ENCODE measurements around the gene ZNF428. TPM values are rescaled to one million over a fixed set of nuclear protein-coding genes. Genes with fewer than 3 reads are reported as not detected.

ZNF428 gene
- total and polyA plus RNA-seq, 10 donors, result 19.9 to 54.7 (median 27.7) TPM

DNA sequence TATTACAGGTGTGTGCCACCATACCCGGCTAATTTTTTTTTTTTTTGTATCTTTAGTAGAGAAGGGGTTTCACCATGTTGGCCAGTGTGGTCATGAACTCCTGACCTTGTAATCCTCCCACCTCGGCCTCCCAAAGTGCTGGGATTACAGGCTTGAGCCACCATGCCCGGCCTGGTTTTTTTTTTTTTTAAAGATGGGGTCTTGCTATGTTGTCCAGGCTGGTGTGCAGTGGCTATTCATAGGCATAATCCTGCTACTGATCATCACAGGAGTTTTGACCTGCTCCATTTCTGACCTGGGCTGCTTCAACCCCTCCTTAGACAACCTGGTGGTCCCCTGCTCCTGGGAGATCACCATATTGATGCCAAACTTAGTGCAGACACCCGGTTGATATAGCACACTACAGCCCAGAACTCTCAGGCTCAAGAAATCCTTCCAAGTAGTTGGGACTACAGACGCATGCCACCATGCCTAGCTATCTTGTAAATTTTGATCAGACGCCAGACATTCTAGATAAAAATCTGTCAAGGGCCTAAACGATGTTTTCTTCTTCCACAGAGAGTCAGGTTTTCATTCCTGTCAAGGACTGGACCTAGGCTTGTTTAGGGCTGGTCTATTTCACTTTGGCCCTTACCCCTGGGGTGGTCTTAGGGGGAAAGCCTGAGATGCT is 41.0 kb upstream of the ZNF428 start:
- Histone ChIP-seq H3K27me3 (replicated peaks in 1 of 7) (no peaks in the 10 kb centered on the region), H3K36me3 (peaks cover 0 to 98% (median 21%) of the 10 kb centered on the region in 6 donors), H3K4me3 (no peak overlapping the region), H3K9me3 (peaks cover 0 to 17% (median 9%) of the 10 kb centered on the region in 8 donors), H3K27ac (no peak overlapping the region), H3K4me1 (peaks cover 3 to 26% (median 12%) of the 10 kb centered on the region in 6 donors)
- 85 to 93% (median 89%) methylated on average over 7 of the region's 7 CpGs for WGBS, 5 donors
- TF ChIP-seq CTCF (IDR thresholded peaks at IDR 0.05 in 8 of 11, conservative IDR thresholded peaks at IDR 0.05 in 3 of 11), result no peak
- TF ChIP-seq POLR2AphosphoS5 (IDR thresholded peaks at IDR 0.05), result no peak
- TF ChIP-seq POLR2A (IDR thresholded peaks at IDR 0.05), result no peak
- no peak for DNase-seq
- intact Hi-C loops (cut with DNase I; ENCODE audit: low total_unique reads), result no loop called here

DNA sequence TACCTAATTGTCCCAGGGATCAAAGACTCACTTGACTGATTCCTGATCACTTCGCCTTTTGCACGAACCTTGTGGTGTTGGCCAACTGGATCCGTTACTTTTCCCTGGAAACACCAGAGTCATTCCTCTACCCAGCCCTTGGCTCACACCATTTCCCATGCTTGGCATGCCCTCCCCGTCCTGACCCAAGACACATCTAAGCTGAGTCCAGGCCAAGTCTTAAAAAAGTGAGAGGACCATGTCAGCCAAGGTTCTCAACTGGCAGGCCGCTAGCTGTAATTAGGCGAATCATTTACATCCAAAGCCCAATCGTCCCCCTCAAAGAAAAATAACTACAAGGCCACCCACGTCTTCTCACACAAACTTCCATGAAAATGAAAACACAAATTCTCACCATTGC is 39.1 kb upstream of the ZNF428 start:
- WGBS, 5 donors, result 92 to 99% (median 95%) methylated on average over 8 of the region's 8 CpGs
- peaks cover 0 to 7% (median 0%) of the 10 kb centered on the region in 6 donors for H3K4me1 ChIP-seq
- H3K9me3 ChIP-seq, result peaks cover 0 to 17% (median 9%) of the 10 kb centered on the region in 8 donors
- H3K36me3 ChIP-seq, result peaks cover 0 to 98% (median 31%) of the 10 kb centered on the region in 6 donors
- intact Hi-C loops (cut with DNase I; ENCODE audit: low total_unique reads), result no loop called here
- no peaks in the 10 kb centered on the region for H3K27me3 ChIP-seq (replicated peaks in 1 of 7)
- no peak overlapping the region for H3K27ac ChIP-seq
- TF ChIP-seq POLR2AphosphoS5 (IDR thresholded peaks at IDR 0.05) (no peak), POLR2A (IDR thresholded peaks at IDR 0.05) (no peak), CTCF (IDR thresholded peaks at IDR 0.05 in 8 of 11, conservative IDR thresholded peaks at IDR 0.05 in 3 of 11) (no peak)
- DNase-seq, result no peak
- H3K4me3 ChIP-seq, result no peak overlapping the region

GRCh38 chr19:43658001-43658400 is 38.6 kb upstream of the ZNF428 start:
- intact Hi-C loops (cut with DNase I; ENCODE audit: low total_unique reads), result no loop called here
- no peak for DNase-seq
- no peaks in the 10 kb centered on the region for H3K27me3 ChIP-seq (replicated peaks in 1 of 7)
- H3K4me3 ChIP-seq, result no peak overlapping the region
- H3K9me3 ChIP-seq, result peaks cover 0 to 17% (median 9%) of the 10 kb centered on the region in 8 donors
- H3K4me1 ChIP-seq, result peaks cover 0 to 2% (median 0%) of the 10 kb centered on the region in 6 donors
- peaks cover 0 to 98% (median 32%) of the 10 kb centered on the region in 6 donors for H3K36me3 ChIP-seq
- no peak for TF ChIP-seq POLR2A (IDR thresholded peaks at IDR 0.05)
- no peak for TF ChIP-seq POLR2AphosphoS5 (IDR thresholded peaks at IDR 0.05)
- no peak for TF ChIP-seq CTCF (IDR thresholded peaks at IDR 0.05 in 8 of 11, conservative IDR thresholded peaks at IDR 0.05 in 3 of 11)
- H3K27ac ChIP-seq, result no peak overlapping the region
- whole genome bisulfite sequencing, 5 donors, result 82 to 100% (median 90%) methylated on average over 2 of the region's 2 CpGs

- WGBS, 5 donors, result 84 to 96% (median 92%) methylated on average over 6 of the region's 6 CpGs
These were observed 37.0 kb upstream of the ZNF428 start for GRCh38 chr19:43656436-43656835.

More at GRCh38 chr19:43656436-43656835, 37.0 kb upstream of the ZNF428 start:
- H3K4me3 ChIP-seq, result no peak overlapping the region
- H3K36me3 ChIP-seq, result peaks cover 0 to 98% (median 35%) of the 10 kb centered on the region in 6 donors
- no peak for TF ChIP-seq POLR2A (IDR thresholded peaks at IDR 0.05)
- TF ChIP-seq CTCF (IDR thresholded peaks at IDR 0.05 in 8 of 11, conservative IDR thresholded peaks at IDR 0.05 in 3 of 11), result no peak
- TF ChIP-seq POLR2AphosphoS5 (IDR thresholded peaks at IDR 0.05), result no peak
- peaks cover 0 to 11% (median 5%) of the 10 kb centered on the region in 6 donors for H3K4me1 ChIP-seq
- DNase-seq, result no peak
- H3K27me3 ChIP-seq (replicated peaks in 1 of 7), result no peaks in the 10 kb centered on the region
- no peak overlapping the region for H3K27ac ChIP-seq
- intact Hi-C loops (cut with DNase I; ENCODE audit: low total_unique reads), result no loop called here
- peaks cover 0 to 17% (median 9%) of the 10 kb centered on the region in 8 donors for H3K9me3 ChIP-seq

Data from spleen (tissue), 11 donors.